Measurements from ENCODE around the gene NODAL.

NODAL gene

GRCh38 chr10:70418713-70419112 is 22.8 kb downstream of the NODAL start:
- DNase-seq (ENCODE audit: insufficient read length, low spot score): no peak
- FAIRE-seq: no peak
- TF ChIP-seq POLR2AphosphoS5 (IDR thresholded peaks at IDR 0.05; ENCODE audit: low read depth, low read length) (no peak), POU2F2 (IDR thresholded peaks at IDR 0.05; ENCODE audit: low read depth, low read length) (no peak), SPI1 (IDR thresholded peaks at IDR 0.05; ENCODE audit: low read depth, low read length) (no peak), POLR2A (IDR thresholded peaks at IDR 0.05; ENCODE audit: low read depth, low read length) (no peak), PAX5 (IDR thresholded peaks at IDR 0.05; ENCODE audit: insufficient read depth, low read length, severe bottlenecking) (no peak), TAF1 (IDR thresholded peaks at IDR 0.05; ENCODE audit: low read depth, low read length) (no peak)

- DNase-seq (ENCODE audit: insufficient read length, low spot score) (no peak), FAIRE-seq (no peak)
- TF ChIP-seq TAF1 (IDR thresholded peaks at IDR 0.05; ENCODE audit: low read depth, low read length) (no peak), SPI1 (IDR thresholded peaks at IDR 0.05; ENCODE audit: low read depth, low read length) (no peak), POLR2AphosphoS5 (IDR thresholded peaks at IDR 0.05; ENCODE audit: low read depth, low read length) (no peak), PAX5 (IDR thresholded peaks at IDR 0.05; ENCODE audit: insufficient read depth, low read length, severe bottlenecking) (no peak)
Measured at GRCh38 chr10:70418229-70418628, 23.3 kb downstream of the NODAL start.

- FAIRE-seq (peak; percentile 41), DNase-seq (ENCODE audit: insufficient read length, low spot score) (no peak)
- TF ChIP-seq TAF1 (IDR thresholded peaks at IDR 0.05; ENCODE audit: low read depth, low read length): no peak
- TF ChIP-seq PAX5 (IDR thresholded peaks at IDR 0.05; ENCODE audit: insufficient read depth, low read length, severe bottlenecking): no peak
- TF ChIP-seq POLR2AphosphoS5 (IDR thresholded peaks at IDR 0.05; ENCODE audit: low read depth, low read length): no peak
- no peak for TF ChIP-seq SPI1 (IDR thresholded peaks at IDR 0.05; ENCODE audit: low read depth, low read length)
- TF ChIP-seq POLR2A (IDR thresholded peaks at IDR 0.05; ENCODE audit: low read depth, low read length): no peak
- no peak for TF ChIP-seq POU2F2 (IDR thresholded peaks at IDR 0.05; ENCODE audit: low read depth, low read length)
Measured at GRCh38 chr10:70417568-70417967, 23.9 kb downstream of the NODAL start.

- TF ChIP-seq SPI1 (IDR thresholded peaks at IDR 0.05; ENCODE audit: low read depth, low read length) (no peak), TAF1 (IDR thresholded peaks at IDR 0.05; ENCODE audit: low read depth, low read length) (no peak), PAX5 (IDR thresholded peaks at IDR 0.05; ENCODE audit: insufficient read depth, low read length, severe bottlenecking) (no peak), POLR2AphosphoS5 (IDR thresholded peaks at IDR 0.05; ENCODE audit: low read depth, low read length) (no peak)
- no peak for FAIRE-seq
- no peak for DNase-seq (ENCODE audit: insufficient read length, low spot score)
Measured at GRCh38 chr10:70412356-70412755, 29.1 kb downstream of the NODAL start.

- TF ChIP-seq TAF1 (IDR thresholded peaks at IDR 0.05; ENCODE audit: low read depth, low read length) (no peak), SPI1 (IDR thresholded peaks at IDR 0.05; ENCODE audit: low read depth, low read length) (no peak)
- FAIRE-seq: no peak
- DNase-seq (ENCODE audit: insufficient read length, low spot score): no peak
Measured at GRCh38 chr10:70410608-70411007, 30.9 kb downstream of the NODAL start.

GRCh38 chr10:70409772-70410171 is 31.7 kb downstream of the NODAL start:
- FAIRE-seq (no peak), DNase-seq (ENCODE audit: insufficient read length, low spot score) (no peak)
- no peak for TF ChIP-seq POLR2A (IDR thresholded peaks at IDR 0.05; ENCODE audit: low read depth, low read length)
- TF ChIP-seq TAF1 (IDR thresholded peaks at IDR 0.05; ENCODE audit: low read depth, low read length): no peak
- TF ChIP-seq SPI1 (IDR thresholded peaks at IDR 0.05; ENCODE audit: low read depth, low read length): no peak
- no peak for TF ChIP-seq POU2F2 (IDR thresholded peaks at IDR 0.05; ENCODE audit: low read depth, low read length)
- no peak for TF ChIP-seq POLR2AphosphoS5 (IDR thresholded peaks at IDR 0.05; ENCODE audit: low read depth, low read length)
- TF ChIP-seq PAX5 (IDR thresholded peaks at IDR 0.05; ENCODE audit: insufficient read depth, low read length, severe bottlenecking): no peak

GRCh38 chr10:70405037-70405824 is 36.2 kb downstream of the NODAL start:
- DNase-seq (ENCODE audit: insufficient read length, low spot score) (no peak), FAIRE-seq (peak; percentile 65)
- TF ChIP-seq SPI1 (IDR thresholded peaks at IDR 0.05; ENCODE audit: low read depth, low read length) (no peak), POU2F2 (IDR thresholded peaks at IDR 0.05; ENCODE audit: low read depth, low read length) (no peak), POLR2A (IDR thresholded peaks at IDR 0.05; ENCODE audit: low read depth, low read length) (no peak), PAX5 (IDR thresholded peaks at IDR 0.05; ENCODE audit: insufficient read depth, low read length, severe bottlenecking) (no peak), POLR2AphosphoS5 (IDR thresholded peaks at IDR 0.05; ENCODE audit: low read depth, low read length) (no peak), TAF1 (IDR thresholded peaks at IDR 0.05; ENCODE audit: low read depth, low read length) (no peak)

- no peak for DNase-seq (ENCODE audit: insufficient read length, low spot score)
- FAIRE-seq: no peak
- TF ChIP-seq PAX5 (IDR thresholded peaks at IDR 0.05; ENCODE audit: insufficient read depth, low read length, severe bottlenecking) (no peak), SPI1 (IDR thresholded peaks at IDR 0.05; ENCODE audit: low read depth, low read length) (no peak), POLR2AphosphoS5 (IDR thresholded peaks at IDR 0.05; ENCODE audit: low read depth, low read length) (no peak), TAF1 (IDR thresholded peaks at IDR 0.05; ENCODE audit: low read depth, low read length) (no peak), POU2F2 (IDR thresholded peaks at IDR 0.05; ENCODE audit: low read depth, low read length) (no peak), POLR2A (IDR thresholded peaks at IDR 0.05; ENCODE audit: low read depth, low read length) (no peak)
Measured at GRCh38 chr10:70404787-70405036, 36.8 kb downstream of the NODAL start.

GRCh38 chr10:70404036-70404786 is 37.3 kb downstream of the NODAL start, which contains the start of gene EIF4EBP2:
EIF4EBP2 (plus strand) TSS chr10:70404145; CDS start chr10:70404402, 257 bp downstream.
- TF ChIP-seq TAF1 (IDR thresholded peaks at IDR 0.05; ENCODE audit: low read depth, low read length) (peak; percentile 80), SPI1 (IDR thresholded peaks at IDR 0.05; ENCODE audit: low read depth, low read length) (peak; percentile 8; the same call in 1 of the 2 replicates), PAX5 (IDR thresholded peaks at IDR 0.05; ENCODE audit: insufficient read depth, low read length, severe bottlenecking) (no peak), POLR2AphosphoS5 (IDR thresholded peaks at IDR 0.05; ENCODE audit: low read depth, low read length) (peak; percentile 66), POLR2A (IDR thresholded peaks at IDR 0.05; ENCODE audit: low read depth, low read length) (peak; percentile 69; the same call in 1 of the 2 replicates), POU2F2 (IDR thresholded peaks at IDR 0.05; ENCODE audit: low read depth, low read length) (peak; percentile 30; the same call in 1 of the 2 replicates)
- no peak for FAIRE-seq
- peak; percentile 84 for DNase-seq (ENCODE audit: insufficient read length, low spot score)

All from GM12891 (cell line).